IPS DF 4.7 (cell line): ENCODE data around the gene WIZ.

Experiments used
- DNase-seq: peaks from one replicate; pipeline ENCODE4 v3.0.0-alpha.2; 2013; ENCODE audit warnings: low spot score; ENCODE audit errors: extremely low read depth

The WIZ gene

GRCh38 chr19:15464394-15465385 lies 14.9 kb upstream of the WIZ start, which contains the start of gene RASAL3:
TSS of gene RASAL3 (minus strand) at chr19:15464544. CDS start at chr19:15464358, 186 bp downstream.
- DNase-seq: no peak

DNA sequence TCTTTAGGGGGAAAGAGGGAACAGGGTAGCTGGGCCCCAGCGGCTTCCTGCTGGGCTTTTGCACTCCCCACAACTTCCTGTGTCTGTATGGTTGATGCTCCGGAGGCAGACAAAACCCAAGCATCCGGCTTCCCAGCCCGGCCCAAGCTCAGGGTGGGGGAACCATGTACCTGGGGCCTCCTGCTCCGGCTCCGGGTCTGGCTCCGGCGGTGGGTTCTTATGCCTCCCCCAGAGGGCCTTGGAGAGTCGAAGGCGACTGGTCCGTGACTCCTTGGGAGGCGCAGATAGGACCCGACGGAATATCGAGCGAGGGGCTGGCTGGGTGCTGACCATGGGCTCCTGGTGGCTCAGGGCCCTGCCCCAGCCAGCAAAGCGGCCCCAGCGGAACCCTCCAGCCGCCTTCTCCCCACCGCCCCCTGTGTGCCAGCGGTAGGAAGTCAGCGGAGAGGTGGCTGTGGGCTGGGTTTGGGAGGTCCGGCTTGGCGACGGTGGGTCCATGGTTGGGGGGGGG lies 14.2 kb upstream of the WIZ start:
- no peak for DNase-seq

- no peak for DNase-seq
Measured at GRCh38 chr19:15461694-15462093, 11.9 kb upstream of the WIZ start.

- DNase-seq: no peak
Measured at GRCh38 chr19:15457701-15458484, 8.1 kb upstream of the WIZ start.

GRCh38 chr19:15456871-15457700 lies 7.3 kb upstream of the WIZ start:
- DNase-seq: no peak

DNA sequence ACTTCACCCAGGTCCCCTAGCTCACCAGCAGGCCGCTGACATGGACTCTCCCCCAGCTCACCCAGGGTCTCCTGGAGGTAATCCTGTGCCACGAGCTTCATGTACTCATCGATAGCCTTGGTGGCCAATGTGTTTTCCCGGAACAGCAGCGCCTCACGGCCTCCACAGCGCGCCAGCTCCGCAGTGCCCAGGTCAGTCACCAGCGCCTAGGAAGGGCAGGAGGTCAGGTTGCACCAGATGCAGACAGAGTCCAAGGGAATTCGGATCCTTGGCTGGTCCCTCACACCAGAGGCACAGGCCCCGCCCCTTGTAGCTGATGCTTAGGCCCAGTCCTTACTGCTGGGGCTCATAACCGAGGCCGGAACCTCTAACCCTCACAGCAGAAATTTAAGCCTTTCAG lies 6.7 kb upstream of the WIZ start:
- DNase-seq: no peak

GRCh38 chr19:15455996-15456395 lies 6.2 kb upstream of the WIZ start:
- no peak for DNase-seq

GRCh38 chr19:15453906-15454860 lies 4.4 kb upstream of the WIZ start:
- DNase-seq: no peak

GRCh38 chr19:15453091-15453578 lies 3.4 kb upstream of the WIZ start:
- DNase-seq: no peak

GRCh38 chr19:15452111-15453047 lies 2.6 kb upstream of the WIZ start:
- no peak for DNase-seq

DNA sequence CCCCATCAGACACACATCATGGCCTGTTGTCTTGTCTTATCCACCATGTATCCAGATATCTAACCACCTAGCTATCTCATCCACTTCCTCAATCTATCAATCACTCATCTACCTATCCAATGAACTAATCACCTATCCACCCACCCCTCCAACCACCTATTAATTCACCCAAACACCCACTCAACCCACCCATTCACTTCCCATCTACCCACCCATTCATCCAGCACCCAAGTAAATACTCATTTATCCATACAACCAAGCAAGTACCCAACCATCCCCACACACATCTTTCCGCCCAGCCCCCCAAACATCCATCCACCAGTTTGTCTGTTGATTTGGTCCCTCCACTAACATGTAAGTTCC lies 753 bp upstream of the WIZ start:
- no peak for DNase-seq

GRCh38 chr19:15448778-15449619 lies 757 bp downstream of the WIZ start:
- no peak for DNase-seq

DNA sequence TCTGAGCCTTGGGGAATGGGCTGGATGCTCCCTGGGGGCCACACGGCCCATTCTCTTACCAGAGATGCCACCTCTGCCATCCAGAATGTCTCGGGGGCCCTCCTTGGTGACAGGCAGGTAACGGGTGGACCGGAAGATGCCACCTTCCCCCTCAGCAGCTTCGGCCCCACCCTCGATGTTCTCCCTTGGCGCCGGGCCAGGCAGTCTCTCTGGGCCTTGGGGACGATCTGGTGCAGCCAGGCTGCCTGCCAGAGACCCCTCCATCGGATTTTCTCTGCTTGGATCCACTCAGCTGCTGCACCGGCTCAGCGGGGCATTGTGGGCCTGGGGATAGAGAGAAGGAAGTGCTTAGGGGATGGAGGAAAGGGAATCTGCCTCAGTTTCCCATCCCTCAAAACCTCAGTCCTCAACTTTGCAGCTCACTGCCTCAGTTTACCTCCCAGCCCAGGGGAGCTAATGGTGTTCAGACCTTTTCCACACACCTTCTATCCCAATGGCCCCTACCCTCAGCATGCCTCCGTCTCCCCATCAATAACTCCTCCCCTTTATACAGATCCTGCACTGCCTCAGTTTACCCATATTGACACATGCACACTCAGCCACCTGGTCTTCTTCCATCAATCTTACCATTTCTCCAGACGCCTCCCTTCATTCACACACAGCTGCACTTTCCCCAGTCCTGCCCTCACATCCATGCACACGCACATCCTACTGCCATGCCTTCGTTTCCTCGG lies 1.5 kb downstream of the WIZ start:
- DNase-seq: no peak

GRCh38 chr19:15447057-15447456 lies 2.7 kb downstream of the WIZ start:
- DNase-seq: no peak

DNA sequence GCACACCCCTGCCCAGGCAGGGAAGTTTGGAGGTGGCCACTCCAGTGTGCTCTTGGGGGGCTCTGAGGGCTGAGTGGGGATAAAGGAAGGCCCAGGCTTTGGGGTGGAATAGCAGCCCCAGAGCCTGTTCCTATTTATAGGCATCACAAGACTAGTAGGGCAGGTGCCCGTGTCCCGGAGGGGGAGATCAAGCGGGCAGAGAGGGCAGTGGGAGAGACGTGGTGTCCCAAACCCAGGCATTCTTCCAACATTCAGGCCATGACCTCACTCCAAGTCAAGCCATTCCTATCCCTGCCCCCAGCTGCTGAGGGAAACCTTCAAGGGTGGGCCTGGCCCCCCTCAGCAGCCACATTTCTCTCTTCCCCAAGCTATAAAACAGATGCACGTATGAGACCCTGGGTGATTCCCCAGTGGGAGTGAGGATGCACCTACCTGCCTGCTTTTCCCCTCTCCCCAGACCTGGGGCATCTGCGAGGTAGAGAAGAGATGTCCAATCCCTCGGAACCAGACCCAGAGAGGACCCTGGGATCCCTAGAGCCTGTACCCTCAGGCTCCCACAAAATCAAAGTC lies 3.9 kb downstream of the WIZ start:
- no peak for DNase-seq

DNA sequence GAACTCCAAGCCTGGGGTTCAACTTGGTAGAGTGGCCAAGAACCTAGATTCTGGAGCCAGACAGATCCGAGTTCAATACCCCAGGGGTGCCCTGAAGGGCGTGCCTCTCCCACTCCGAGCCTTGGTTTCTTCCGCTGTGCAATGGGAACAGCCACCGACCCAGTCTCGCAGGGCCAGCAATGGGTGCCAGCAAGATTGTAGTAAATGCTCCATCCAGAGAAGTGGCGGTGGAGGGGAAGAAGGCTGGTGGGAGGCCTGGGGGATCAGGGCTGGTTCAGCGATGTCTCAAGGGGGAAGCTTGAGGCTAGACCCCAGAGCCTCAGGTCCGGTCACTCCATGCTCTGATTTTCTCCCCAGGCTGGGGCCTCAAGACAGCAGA lies 4.5 kb downstream of the WIZ start:
- DNase-seq: no peak
